Measurements from ENCODE around the gene IL26.
"Not testable (repeated sequence)": the region's sequence is repeated elsewhere in the genome, so short reads cannot be mapped to it uniquely, and the experiment has no call there.

IL26 gene

DNA sequence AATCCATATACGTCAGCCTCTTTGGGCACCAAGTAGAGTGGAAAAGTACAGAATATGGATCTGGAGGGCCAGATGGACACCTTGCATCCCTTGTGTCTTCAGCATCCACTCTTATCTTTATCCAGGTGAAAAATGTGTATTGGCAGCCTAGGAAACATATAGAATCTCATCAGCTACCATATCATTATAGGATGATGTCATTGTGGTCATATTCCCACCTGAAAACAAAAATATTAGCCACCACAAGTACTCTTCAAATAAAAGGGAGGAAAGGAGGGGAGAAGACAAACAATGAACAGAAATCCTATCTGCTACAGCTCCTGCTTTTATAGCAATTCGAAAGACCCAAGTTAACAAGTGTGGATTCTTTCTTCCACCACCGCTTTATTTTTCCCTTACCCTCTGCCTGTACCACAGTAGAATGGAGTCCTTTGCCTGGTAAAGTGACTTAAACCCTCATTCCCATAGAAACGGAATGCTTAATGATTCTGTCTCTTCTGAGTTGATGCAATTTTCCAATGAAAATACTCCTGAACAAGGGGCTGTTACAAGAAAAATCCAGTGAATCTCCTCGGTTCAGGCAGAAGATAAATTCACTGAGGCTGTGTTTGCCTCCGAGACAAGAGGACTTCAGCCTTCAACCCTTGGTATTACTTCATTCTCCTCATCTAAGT lies 13.8 kb upstream of the IL26 start:
- no peak for DNase-seq

DNA sequence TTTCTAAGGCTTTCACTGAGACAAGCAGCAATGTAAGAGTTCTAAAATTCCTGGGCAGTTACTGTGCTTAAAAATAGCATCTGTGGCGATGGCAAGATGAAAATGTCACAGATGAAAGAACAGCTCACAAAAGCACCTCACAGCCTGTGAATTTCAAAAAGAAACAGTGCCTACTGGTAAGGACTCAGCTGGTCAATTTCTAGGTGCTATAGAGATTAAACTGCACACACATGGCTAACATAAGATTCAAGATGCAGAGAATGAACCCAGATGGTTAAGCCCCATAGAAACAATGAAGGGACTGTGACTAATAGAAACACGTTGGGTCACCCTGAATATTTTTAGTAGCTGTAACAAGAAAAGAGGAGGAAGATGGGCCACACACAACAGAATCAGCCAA lies 12.0 kb upstream of the IL26 start:
- DNase-seq, result no peak

DNA sequence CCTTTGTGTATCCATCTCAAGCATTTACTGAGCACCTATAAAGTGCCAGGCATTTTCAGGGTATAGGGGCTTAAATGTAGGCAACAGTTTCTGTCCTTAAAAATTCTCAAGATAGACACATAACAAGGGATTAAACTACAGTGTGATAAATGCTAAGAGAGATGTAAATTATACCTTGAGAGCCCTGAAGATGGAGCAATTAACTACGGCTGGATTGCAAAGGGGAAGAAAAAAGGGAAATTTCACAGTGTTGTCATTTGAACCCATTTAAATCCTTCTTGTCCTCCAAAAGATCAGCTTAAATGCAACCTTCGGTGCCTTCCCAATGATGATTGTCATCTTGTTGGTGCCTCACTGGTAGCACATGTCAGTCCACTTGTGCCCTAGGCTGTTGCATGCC lies 11.5 kb upstream of the IL26 start:
- peak; percentile 22 to 36 for DNase-seq

DNA sequence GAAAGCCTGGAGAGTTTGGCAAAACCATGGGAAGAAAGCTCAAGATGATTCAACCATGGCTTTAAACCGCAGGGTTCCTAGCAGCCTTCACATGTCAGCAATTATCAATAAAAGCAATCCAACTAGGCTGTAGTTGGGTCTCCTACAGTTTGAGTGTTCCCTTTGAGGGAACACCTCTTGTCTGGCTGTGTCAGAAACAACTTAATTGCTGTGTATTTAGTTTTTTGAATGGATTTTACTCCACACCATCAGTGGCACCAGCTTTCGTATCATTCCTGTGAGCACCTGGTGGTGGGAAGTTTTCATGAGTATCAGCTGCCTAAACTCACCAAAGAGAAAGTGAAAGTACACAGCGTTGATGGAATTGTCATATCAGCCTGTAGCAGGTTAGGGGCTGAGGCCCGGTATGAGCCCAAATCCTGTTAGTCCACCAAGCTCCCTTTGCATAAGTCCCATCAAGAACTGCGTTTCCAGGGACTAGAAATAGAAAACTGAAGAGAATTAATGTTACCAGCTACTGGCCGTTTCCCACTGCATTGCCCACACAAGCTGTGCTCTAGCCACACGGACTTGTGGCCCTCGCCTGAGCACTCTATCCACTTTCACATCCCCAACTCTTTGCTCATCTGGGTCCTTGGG lies 10.9 kb upstream of the IL26 start:
- DNase-seq, result peak; percentile 11 to 29

DNA sequence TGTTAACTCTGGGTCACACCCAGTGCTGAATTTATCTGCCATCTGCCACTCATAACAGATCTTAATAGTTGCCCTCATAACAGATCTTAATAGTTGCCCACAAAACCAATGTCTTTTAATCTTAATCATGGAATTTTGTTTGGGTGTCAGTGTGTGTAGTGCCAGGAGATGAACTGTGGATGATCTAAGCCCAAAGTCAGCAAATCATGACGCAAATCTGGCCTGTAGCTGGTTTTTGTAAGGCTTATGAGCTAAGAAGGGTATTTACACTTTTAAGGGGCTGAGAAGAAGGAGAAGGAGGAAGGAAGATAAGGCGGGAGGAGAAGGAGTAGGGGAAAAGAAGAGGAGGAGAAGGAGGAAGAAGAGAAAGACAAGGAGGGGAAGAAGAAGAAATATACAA lies 10.0 kb upstream of the IL26 start:
- DNase-seq, result no peak

DNA sequence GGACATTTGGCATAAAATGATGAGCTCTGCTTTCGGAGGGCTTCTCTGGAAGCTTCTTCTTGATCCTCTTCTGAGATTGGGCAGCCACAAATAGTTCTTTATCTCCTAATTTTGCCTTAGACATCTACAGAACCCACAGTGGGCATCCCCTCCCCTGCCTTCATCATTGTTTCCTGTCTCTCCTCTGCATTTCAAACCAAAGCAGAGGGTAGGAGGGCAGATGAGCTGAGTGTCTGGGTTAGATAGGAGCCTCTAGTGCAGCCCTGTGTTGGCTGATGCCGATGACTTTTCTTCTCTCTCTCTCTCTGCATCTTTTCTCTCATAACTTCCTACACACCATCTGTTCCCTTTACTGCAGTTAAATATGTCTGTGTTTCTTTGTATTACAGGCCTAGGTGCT lies 8.5 kb upstream of the IL26 start:
- DNase-seq, result no peak

DNA sequence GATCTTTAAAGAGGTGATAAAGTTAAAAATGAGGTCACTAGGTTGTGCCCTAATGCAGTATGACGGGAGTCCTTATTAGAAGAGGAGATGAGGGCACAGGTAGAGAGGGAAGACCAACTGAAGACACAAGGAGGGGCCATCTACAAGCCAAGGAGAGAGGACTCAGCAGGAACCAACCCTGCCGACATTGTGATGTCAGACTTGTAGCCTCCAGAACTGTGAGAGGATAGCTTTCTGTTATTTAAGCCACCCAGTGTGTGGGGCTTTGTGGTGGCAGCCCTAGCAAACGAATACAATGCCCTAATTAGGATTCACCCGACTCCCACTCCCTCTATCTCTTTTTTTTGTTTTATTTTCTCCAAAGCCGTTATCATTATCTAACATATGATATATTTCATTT lies 7.9 kb upstream of the IL26 start:
- no peak for DNase-seq

DNA sequence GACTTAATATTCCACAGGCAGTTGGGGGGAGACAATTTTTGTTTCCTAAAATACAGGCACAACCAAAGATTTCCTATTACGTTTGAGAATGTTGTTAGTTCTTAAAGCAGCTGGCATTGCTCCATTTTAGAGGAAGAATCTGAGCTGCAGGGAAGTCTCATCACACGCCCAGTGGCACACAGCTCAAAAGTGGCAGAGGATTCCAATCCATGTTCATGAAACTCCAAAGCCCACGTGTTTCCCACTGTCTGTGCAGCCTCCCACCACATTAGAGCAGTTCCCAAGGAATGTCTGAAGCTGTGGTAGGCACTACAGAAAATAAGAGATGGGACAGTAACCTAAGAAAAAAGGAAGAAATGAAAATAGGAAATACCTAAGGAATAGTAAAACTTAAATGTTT lies 6.1 kb upstream of the IL26 start:
- no peak for DNase-seq

DNA sequence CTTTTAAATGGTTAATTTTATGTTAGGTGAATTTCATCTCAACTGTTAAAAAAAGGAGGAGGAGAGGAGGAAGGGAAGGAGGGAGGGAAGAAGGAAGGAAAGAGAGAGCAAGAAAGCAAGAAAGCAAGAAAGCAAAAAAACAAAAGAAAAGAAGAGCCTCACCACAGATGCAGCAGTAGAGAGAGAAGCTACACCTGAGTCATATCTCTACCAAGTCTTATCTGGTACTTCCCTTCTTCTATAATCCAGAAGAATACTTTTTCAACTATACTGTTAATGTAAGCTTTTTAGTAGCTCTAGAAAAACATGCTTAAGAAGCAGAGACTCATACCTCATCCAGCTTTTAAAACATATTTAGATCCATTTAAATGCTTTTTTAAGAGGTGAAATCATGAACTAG lies 5.6 kb upstream of the IL26 start:
- DNase-seq, result no peak

DNA sequence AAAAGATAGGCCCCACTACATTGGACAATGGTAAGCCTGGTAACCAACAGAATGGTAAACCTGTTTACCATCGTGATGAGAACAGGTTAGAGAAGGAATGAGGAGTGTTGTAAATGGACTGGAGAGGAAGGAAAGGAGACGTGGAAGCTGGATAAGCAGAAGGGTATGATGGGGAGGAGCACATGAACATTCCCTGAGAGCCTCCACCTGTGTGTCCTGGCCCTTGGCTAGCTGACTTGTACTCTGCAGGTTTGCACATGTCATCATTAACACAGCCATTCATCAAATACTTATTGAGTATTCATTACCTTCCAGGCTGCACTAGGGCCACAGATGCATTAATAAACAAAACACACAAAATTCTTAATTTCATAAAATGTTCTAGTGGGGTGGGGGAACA lies 4.3 kb upstream of the IL26 start:
- DNase-seq, result no peak

DNA sequence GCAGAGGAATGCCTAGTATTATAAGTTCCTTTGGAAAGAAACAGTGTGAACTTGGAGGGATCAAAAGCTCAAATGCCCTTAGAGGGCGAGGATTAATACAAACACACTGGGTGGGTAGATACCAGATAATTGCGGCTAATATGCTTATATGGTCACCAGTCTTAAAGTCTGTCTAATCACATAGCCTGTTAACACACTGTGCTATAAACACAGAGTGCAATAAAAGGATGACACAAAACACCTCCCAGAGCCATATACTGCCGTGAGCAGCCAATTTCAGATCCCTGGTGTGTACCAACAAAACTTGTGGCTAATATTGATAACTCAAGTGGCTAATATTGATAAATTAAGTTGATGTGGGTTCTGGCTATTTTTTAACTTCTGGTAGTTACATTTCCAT lies 1.7 kb upstream of the IL26 start:
- DNase-seq, result no peak

DNA sequence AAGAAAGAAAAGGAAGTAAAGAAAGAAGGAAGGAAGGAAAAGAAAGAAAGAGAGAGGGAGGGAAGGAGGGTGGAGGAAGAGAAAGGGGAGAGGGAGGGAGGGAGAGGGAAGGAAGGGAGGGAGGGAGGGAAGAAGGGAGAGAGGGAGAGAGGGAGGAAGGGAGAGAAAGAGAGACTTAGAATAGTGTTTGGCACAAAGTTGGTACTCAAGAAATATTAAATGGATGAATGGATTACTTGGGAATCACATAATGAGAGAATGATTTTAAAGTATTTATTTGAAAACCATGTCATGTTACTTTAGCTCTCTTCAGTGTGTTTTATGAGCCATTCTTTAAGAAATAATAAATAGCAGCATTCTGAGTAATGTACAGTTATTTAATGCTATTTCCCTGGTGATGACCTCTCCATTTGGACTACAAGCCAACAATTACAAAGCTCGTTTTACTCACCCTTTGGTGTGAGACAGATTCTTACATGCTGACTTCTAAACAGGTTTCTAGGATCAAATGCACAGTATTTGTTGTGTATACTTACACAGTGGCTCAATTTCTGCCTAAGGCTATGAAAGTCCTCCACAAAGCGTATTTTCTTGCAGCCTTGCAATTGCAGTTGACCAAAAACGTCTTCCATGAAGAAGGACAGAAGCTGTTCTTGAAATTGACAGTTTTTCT lies 861 bp downstream of the IL26 start:
- no peak for DNase-seq

DNA sequence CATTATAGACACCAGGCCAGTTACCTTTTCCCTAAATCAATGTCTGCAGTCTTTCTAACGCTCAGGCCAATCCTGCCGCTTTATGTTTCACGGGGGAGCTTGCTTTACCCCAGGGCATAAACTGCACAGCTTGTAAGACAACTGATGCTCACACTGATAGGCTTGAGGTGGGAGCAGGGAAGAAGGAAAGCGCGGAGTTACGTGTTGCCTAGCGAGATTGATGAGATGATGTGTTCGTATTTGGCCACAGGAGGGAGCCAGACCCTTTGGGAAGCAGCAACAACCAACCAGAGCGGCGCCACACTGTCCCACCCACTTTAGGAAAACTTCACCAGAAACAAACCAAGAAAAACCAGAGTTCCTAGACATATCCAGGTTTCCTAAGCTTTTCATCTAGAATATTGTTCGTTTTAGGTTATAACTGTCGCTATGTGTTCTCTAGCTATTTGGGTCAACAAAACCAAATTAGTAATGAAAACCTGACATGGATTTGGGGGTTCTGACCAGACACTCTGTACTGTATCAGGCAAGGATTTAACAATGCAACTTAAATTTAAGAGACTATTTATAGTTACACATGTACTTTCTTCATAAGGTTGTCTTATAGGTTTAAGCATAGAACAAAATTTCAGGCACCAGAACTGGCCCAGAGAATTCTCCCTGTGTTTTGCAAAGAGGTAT lies 2.4 kb downstream of the IL26 start:
- DNase-seq, result peak; percentile 85 to 94

DNA sequence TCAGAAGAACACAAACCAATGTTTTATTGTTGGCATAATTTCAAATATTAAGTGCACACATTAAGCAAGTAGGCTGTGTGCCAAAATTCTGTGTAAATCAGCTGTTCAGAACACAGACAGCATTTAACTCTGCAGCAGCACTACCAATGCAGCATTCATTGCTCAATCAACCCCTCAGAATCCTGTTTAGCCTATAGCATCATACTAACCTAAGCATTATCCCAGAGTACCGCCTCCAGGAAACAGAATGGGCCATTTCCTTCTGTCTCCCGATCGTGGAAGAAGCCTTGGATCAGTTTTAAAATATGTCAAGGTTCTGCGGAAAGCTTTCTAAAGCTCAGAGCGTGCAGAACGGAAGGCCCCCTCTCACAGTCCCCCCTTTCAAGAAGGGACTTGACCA lies 3.3 kb downstream of the IL26 start:
- no peak for DNase-seq

DNA sequence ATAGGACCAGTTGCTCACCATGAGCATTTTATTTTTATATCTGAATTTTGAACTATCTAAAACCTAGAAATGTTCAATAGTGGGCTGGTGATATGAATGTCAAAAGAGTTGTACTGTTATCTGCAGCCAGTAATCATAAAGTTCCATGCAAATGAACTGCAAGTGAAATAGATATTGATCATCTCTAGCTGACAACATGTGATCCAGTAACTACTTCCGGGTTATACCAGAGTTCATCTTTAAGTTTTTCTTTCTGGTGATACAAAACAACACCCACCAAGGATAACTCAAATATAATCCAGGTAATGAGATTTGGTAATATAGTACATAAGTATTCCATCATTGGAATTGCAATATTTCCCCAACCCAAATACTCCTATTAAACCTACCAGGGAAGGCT lies 4.1 kb downstream of the IL26 start:
- DNase-seq, result no peak

DNA sequence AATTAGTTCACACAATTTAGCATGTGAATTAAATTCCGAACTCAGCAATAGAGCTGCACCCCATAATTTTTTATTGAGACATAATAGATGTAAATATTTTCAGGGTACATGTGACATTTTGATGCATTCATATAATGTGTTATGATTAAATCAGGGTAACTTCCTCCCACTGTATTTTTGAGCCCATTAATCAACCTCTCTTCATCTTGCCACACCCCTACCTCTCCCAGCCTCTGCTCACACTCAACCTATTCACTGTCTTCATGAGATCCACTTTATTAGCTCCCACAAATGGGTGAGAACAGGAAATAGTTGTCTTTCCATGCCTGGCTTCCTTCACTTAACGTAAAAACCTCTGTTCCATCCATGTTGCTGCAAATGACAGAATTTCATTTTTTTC lies 14.7 kb downstream of the IL26 start:
- DNase-seq, result no peak

DNA sequence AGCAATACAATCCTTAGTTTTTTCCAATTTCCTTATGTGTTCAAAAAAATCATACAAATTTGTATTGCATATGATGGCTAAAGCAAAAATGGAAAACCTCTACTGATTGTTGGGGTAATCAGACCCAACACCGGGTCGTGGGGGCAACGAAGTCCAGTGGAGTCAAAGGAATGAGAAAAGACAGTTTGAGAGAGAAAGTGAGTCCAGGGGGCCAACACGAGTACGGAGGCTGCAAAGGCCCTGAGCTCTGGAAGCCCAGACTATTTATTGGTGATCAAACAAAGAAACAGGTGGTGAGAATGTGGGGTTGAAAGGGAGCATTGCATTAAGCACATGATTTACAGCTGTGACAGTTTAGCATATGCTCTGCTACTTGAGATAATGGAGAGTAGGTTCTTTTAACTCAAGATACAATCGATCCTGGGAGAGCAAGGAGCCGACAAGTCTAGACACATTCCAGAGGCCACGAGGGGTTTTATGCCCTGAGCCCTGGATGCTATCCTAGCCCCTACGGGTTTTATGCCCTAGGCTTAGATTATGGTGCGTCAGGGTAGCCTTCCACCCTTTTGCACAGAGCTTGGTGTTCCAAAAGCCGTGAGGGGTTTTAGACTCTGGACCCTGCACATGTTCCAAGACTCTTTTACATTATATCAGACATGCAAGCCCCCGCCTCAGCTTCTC lies 16.4 kb downstream of the IL26 start:
- not testable (repeated sequence) for DNase-seq

DNA sequence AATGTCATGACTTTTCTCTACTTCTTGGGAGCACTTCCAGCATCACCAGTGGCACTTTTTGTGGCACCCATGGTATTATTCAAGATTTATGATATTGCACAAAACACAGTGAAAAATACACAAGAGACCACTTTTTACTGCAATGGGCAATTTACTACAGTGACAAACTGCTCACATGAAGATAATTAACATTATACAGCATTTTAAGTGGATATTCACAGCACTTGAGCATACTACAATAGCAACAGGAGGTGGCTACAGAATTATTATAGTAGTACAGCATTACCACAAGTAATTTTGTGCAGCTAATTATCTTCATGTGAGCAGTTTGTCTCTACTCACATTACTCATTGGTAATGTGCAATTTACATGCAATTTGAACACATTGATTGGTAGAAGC lies 18.3 kb downstream of the IL26 start:
- DNase-seq, result no peak

DNA sequence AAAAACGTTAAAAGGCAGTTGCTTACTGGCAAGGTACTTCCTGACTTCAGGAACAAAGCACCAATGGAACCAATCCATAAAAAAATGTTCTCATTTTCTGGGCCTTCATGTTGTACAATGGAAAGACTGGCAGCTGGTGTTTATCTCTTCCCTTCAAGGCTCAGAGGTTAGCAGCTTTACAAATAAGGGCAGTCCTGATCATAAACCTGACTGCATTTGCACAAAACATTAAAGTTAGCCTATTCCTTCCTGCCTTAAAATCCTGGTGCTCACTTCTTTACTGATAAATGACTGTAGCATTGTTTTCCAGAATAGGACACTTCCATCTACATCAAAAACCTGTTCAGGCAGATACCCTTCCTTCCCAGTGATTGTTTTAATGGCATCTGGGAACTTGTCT lies 19.2 kb downstream of the IL26 start:
- no peak for DNase-seq

DNA sequence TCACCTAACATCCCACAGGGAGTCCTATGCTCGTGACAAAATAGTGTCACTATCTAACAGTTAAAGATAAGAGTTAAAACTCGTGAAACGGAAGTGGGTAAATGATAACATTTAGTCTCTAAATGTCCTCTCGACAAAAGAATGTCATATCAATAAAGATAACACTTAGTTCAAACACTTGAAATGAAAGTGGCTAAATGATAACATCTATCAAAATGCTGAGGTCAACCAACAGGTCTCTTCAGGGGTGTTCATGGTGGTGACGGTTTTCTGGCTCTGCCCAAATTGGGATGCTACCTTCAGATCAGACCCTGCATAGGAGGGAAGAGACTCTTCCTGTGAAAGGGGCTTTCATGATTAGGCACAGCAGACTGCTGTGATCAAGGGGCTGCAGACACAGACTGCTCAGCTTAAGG lies 22.1 kb downstream of the IL26 start:
- no peak for DNase-seq

DNA sequence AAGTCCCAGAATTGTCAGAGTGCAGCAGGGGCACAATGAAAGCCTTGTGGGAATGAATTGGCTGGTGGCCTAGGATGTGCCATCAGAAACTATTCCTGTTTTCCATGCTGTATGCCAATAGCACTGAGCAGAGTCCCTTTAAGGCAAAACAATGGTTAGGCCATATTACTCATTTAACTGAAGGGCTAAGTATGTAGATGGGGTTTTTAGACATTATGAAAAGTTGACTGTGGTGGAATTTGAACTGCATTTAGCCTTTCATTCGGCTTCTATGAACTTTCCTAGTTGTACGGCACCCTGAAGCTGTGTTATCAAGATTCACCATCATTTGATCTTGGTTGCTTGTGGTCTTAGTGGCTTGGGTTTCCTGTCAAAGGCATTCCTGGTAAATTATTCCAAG lies 24.8 kb downstream of the IL26 start:
- DNase-seq, result no peak

DNA sequence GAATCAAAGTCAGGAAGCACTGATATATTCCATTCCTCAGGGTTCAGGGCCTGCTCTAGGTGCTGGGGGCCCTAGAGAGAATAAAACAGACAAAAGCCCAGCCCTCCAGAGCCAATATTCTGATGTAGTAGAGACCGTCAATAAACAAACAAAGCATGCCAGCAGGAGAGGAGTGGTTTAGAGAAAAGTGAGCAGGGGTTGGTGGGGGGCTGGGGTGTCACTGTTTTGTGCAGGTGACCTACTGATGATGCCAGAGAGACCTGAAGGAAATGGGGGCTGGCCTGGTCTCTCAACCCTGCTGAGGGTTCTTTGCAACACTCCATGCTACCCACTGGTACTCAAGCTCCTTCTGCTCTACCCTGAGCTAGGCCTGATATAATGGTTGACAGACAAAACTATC lies 26.5 kb downstream of the IL26 start:
- no peak for DNase-seq

DNA sequence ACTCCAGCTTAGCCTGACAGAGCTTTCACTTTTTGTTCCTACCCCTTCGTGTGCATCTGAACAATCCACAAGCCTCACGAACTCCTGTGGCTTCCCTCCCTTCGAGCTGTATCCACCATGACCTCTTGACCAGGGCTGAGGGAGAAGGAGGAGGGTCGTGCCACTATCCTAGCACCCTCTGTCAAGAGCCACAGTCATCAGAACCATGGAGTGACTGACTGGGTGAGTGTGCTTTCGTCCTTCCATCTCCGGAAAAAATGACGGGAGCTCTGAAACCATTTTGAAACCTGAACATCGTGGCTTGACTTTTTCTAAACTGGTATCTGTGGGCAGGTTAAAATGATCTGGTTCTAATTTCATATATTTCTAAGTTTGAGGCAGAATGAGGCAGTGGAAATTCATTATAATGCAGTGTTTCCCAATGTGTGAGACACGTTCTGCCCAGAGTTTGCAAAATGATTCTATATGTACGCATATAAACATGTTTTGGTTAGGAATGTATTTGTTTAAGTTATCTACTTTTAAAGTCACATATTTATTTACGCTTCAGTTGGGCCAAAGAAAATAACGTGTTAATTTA lies 27.0 kb downstream of the IL26 start:
- no peak for DNase-seq
